ENCODE measurements around the gene RNF13.

The RNF13 gene

GRCh38 chr3:149839896-149840295, 26.9 kb downstream of the RNF13 start:
- TF ChIP-seq POLR2A (IDR thresholded peaks at IDR 0.05; ENCODE audit: low read length) (no peak), GATA1 (IDR thresholded peaks at IDR 0.05; ENCODE audit: low read depth, low read length) (no peak)

GRCh38 chr3:149843502-149843901, 30.5 kb downstream of the RNF13 start:
- TF ChIP-seq POLR2A (IDR thresholded peaks at IDR 0.05; ENCODE audit: low read length) = no peak
- no peak for TF ChIP-seq GATA1 (IDR thresholded peaks at IDR 0.05; ENCODE audit: low read depth, low read length)
- no peak for DNase-seq

More at GRCh38 chr3:149839896-149840295, 26.9 kb downstream of the RNF13 start:
- DNase-seq = no peak

- no peak for DNase-seq
- TF ChIP-seq POLR2A (IDR thresholded peaks at IDR 0.05; ENCODE audit: low read length) (no peak), GATA1 (IDR thresholded peaks at IDR 0.05; ENCODE audit: low read depth, low read length) (no peak)
These were observed 31.1 kb downstream of the RNF13 start for GRCh38 chr3:149844091-149844490.

- DNase-seq = no peak
- TF ChIP-seq POLR2A (IDR thresholded peaks at IDR 0.05; ENCODE audit: low read length) (no peak), GATA1 (IDR thresholded peaks at IDR 0.05; ENCODE audit: low read depth, low read length) (no peak)
These were observed 32.7 kb downstream of the RNF13 start for GRCh38 chr3:149845570-149846244.

GRCh38 chr3:149848238-149848637, 35.2 kb downstream of the RNF13 start:
- TF ChIP-seq GATA1 (IDR thresholded peaks at IDR 0.05; ENCODE audit: low read depth, low read length) (no peak), POLR2A (IDR thresholded peaks at IDR 0.05; ENCODE audit: low read length) (no peak)

GRCh38 chr3:149848688-149849087, 35.7 kb downstream of the RNF13 start:
- no peak for DNase-seq
- no peak for TF ChIP-seq POLR2A (IDR thresholded peaks at IDR 0.05; ENCODE audit: low read length)

More at GRCh38 chr3:149848238-149848637, 35.2 kb downstream of the RNF13 start:
- DNase-seq = no peak

GRCh38 chr3:149850787-149851584, 38.0 kb downstream of the RNF13 start:
- peak; percentile 71 to 84 for DNase-seq
- no peak for TF ChIP-seq POLR2A (IDR thresholded peaks at IDR 0.05; ENCODE audit: low read length)
- TF ChIP-seq GATA1 (IDR thresholded peaks at IDR 0.05; ENCODE audit: low read depth, low read length) = no peak

GRCh38 chr3:149858911-149859310, 45.9 kb downstream of the RNF13 start:
- no peak for TF ChIP-seq POLR2A (IDR thresholded peaks at IDR 0.05; ENCODE audit: low read length)
- TF ChIP-seq GATA1 (IDR thresholded peaks at IDR 0.05; ENCODE audit: low read depth, low read length) = no peak
- no peak for DNase-seq

GRCh38 chr3:149860881-149861280, 47.9 kb downstream of the RNF13 start:
- DNase-seq = no peak
- TF ChIP-seq GATA1 (IDR thresholded peaks at IDR 0.05; ENCODE audit: low read depth, low read length) (no peak), POLR2A (IDR thresholded peaks at IDR 0.05; ENCODE audit: low read length) (no peak)

GRCh38 chr3:149867563-149867962, 54.5 kb downstream of the RNF13 start:
- no peak for TF ChIP-seq GATA1 (IDR thresholded peaks at IDR 0.05; ENCODE audit: low read depth, low read length)
- TF ChIP-seq POLR2A (IDR thresholded peaks at IDR 0.05; ENCODE audit: low read length) = no peak
- no peak for DNase-seq

GRCh38 chr3:149871855-149872254, 58.8 kb downstream of the RNF13 start:
- TF ChIP-seq GATA1 (IDR thresholded peaks at IDR 0.05; ENCODE audit: low read depth, low read length) = no peak
- no peak for TF ChIP-seq POLR2A (IDR thresholded peaks at IDR 0.05; ENCODE audit: low read length)
- DNase-seq = no peak

GRCh38 chr3:149872589-149872988, 59.6 kb downstream of the RNF13 start:
- no peak for TF ChIP-seq POLR2A (IDR thresholded peaks at IDR 0.05; ENCODE audit: low read length)
- peak in 1 of 2 experiments; percentile 6 for DNase-seq

GRCh38 chr3:149877668-149878067, 64.7 kb downstream of the RNF13 start:
- no peak for DNase-seq
- TF ChIP-seq GATA1 (IDR thresholded peaks at IDR 0.05; ENCODE audit: low read depth, low read length) (no peak), POLR2A (IDR thresholded peaks at IDR 0.05; ENCODE audit: low read length) (no peak)

GRCh38 chr3:149879872-149880271, 66.9 kb downstream of the RNF13 start:
- peak; percentile 42 to 58 for DNase-seq
- TF ChIP-seq POLR2A (IDR thresholded peaks at IDR 0.05; ENCODE audit: low read length) = no peak
- no peak for TF ChIP-seq GATA1 (IDR thresholded peaks at IDR 0.05; ENCODE audit: low read depth, low read length)

- no peak for DNase-seq
- TF ChIP-seq GATA1 (IDR thresholded peaks at IDR 0.05; ENCODE audit: low read depth, low read length) = no peak
- no peak for TF ChIP-seq POLR2A (IDR thresholded peaks at IDR 0.05; ENCODE audit: low read length)
These were observed 68.9 kb downstream of the RNF13 start for GRCh38 chr3:149881879-149882278.
